GM10266 (cell line): Measurements from ENCODE around the gene NRG3.
"Not testable (repeated sequence)": the region's sequence is repeated elsewhere in the genome, so short reads cannot be mapped to it uniquely, and the experiment has no call there.

Experiments
- DNase-seq: peaks from one replicate; pipeline ENCODE4 v3.0.0; 2012; ENCODE audit errors: extremely low spot score
- TF ChIP-seq, protein P1 (sequence below): IDR thresholded peaks from 2 replicates; pipeline ENCODE4 v1.5.1; 2012; ENCODE audit warnings: mild to moderate bottlenecking, low read depth; ENCODE audit not compliant: control insufficient read depth, insufficient read depth; ENCODE audit errors: missing control alignments

Gene NRG3

GRCh38 chr10:82660986-82661385, 786.0 kb downstream of the NRG3 start:
- DNase-seq = no peak
- TF ChIP-seq, protein P1, sequence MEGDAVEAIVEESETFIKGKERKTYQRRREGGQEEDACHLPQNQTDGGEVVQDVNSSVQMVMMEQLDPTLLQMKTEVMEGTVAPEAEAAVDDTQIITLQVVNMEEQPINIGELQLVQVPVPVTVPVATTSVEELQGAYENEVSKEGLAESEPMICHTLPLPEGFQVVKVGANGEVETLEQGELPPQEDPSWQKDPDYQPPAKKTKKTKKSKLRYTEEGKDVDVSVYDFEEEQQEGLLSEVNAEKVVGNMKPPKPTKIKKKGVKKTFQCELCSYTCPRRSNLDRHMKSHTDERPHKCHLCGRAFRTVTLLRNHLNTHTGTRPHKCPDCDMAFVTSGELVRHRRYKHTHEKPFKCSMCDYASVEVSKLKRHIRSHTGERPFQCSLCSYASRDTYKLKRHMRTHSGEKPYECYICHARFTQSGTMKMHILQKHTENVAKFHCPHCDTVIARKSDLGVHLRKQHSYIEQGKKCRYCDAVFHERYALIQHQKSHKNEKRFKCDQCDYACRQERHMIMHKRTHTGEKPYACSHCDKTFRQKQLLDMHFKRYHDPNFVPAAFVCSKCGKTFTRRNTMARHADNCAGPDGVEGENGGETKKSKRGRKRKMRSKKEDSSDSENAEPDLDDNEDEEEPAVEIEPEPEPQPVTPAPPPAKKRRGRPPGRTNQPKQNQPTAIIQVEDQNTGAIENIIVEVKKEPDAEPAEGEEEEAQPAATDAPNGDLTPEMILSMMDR = no peak

GRCh38 chr10:82661701-82662100, 786.7 kb downstream of the NRG3 start:
- TF ChIP-seq, protein P1 = no peak
- no peak for DNase-seq

GRCh38 chr10:82668221-82668895, 793.4 kb downstream of the NRG3 start:
- no peak for DNase-seq
- TF ChIP-seq, protein P1 = no peak

DNA sequence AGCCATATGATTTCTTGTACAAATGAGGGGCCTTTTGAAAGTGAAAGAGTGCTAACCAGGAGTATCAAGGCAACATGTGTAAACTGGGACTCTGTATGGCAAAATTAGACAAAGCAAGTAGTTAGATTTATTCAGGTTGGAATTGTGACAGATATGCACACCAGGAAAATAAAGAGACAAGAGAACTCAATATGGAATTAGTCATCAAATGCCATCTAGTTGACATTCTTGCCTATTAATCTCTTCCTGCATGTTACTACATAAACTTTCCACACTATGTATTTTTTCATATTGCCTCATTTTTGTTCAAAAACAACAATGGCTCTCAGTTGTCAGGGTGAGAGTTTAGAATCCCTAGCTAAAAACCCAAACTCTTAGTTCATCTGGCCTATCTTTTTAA, 799.0 kb downstream of the NRG3 start:
- TF ChIP-seq, protein P1 = no peak
- DNase-seq = no peak

- not testable (repeated sequence) for DNase-seq
Measured at GRCh38 chr10:82677932-82678331, 802.9 kb downstream of the NRG3 start.

- DNase-seq = not testable (repeated sequence)
Measured at GRCh38 chr10:82678451-82678850, 803.5 kb downstream of the NRG3 start.

DNA sequence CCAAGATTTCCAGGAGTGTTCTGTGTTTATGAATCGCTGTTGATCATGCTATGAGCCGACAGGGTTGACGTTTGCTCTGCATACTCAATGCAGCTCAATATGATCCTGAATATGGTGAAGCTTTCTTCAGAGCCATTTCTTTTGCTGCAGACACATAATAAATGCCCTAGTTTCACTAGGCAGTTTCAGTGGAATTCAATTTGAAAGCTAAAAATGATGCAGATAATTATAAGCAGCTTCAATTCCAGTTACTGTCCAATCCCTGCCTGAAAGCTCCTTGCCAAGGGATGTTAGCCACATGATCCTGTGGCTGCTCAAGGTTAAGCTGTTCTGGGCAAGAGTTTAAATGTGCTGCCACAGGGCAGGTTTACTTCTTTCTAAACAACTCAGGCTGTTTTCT, 805.6 kb downstream of the NRG3 start:
- DNase-seq = no peak
- TF ChIP-seq, protein P1 = no peak

DNA sequence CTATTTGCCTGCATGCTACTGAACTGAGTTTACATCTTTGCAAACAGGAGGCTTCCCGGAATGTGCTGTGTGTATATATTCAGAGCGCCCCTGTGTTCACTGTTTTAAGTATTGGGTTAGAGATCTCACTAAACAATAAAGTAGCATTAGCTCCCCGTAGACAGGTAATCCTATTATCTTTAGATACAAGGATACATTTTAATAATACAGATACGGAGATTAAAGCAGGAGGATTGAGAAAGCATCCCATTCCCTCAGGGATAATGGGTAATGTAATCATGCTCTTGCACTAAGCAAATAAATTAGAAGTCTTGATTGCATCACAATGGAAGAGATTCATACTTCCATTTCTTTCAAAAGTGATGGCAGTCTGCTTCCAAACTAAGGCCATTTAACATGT, 809.0 kb downstream of the NRG3 start:
- DNase-seq = no peak
- TF ChIP-seq, protein P1 = no peak
